GM12878 (cell line): ENCODE data around the gene TMEM140. TPM values are rescaled to one million over a fixed set of nuclear protein-coding genes. Genes with fewer than 3 reads are reported as not detected.
"Not testable (repeated sequence)": the region's sequence is repeated elsewhere in the genome, so short reads cannot be mapped to it uniquely, and the experiment has no call there.

Experiments used
- ATAC-seq: fragments of 200-7000 bp; cut with Tn5 transposase; 3 replicates; pipeline ENCODE4 v1.9.1; 2020; ENCODE audit warnings: mild to moderate bottlenecking, moderate library complexity
- BruUV-seq: library from RNA; stranded (reverse); fragments of 400-500 nt; replicated peaks from 2 replicates; lab custom pipeline; 2021; lab: Mats Ljungman, UMichigan
- CTCF ChIA-PET: fragments of 300-600 bp; sonication (Branson Sonifier 250); formaldehyde crosslinking; extraction: SDS; loops from one replicate; lab custom pipeline; 2021; ENCODE audit warnings: inconsistent platforms; lab: Yijun Ruan, JAX
- POLR2A ChIA-PET: fragments of 350-600 bp; formaldehyde crosslinking; extraction: SDS; loops from one replicate; lab custom pipeline; 2021; ENCODE audit warnings: inconsistent platforms; lab: Charles Lee
- RAD21 ChIA-PET: fragments of 300-600 bp; sonication (Branson Sonifier 250); formaldehyde crosslinking; loops from one replicate; lab custom pipeline; 2023; ENCODE audit warnings: antibody characterized with exemption; ENCODE audit not compliant: unreplicated experiment; lab: Charles Lee
- SMC1A ChIA-PET: fragments of 300-600 bp; sonication (Branson Sonifier 250); formaldehyde crosslinking; loops from one replicate; lab custom pipeline; 2023; ENCODE audit not compliant: unreplicated experiment, uncharacterized antibody; lab: Charles Lee
- DNase-seq: peaks from one replicate; pipeline ENCODE4 v3.0.0-alpha.2; 2011; ENCODE audit warnings: low read depth, low spot score
- FAIRE-seq: peaks from 3 replicates; lab custom pipeline; 2011; peaks lifted over from hg19 to GRCh38; lab: Jason Lieb, UNC
- H2AFZ ChIP-seq: 2 replicates; pipeline ENCODE4 v1.6.0; 2011; ENCODE audit warnings: low read depth, low read length, control low read depth; ENCODE audit not compliant: control insufficient read depth
- H3K27ac ChIP-seq: 2 replicates; pipeline ENCODE4 v1.5.1; 2011; ENCODE audit warnings: control low read depth; ENCODE audit not compliant: control insufficient read depth, insufficient read depth
- H3K27me3 ChIP-seq, 2 experiments: replicated peaks in 1 of 2; 2 replicates each; pipeline versions ENCODE4 v1.6.0 to v1.6.1; 2011; ENCODE audit warnings: low read length in 1 of 2; ENCODE audit not compliant: control insufficient read depth in 2 of 2, insufficient read depth in 2 of 2
- H3K36me3 ChIP-seq, 2 experiments: 2 replicates each; pipeline ENCODE4 v1.5.1; 2011; ENCODE audit warnings: low read length in 1 of 2; ENCODE audit not compliant: control insufficient read depth in 2 of 2, insufficient read depth in 2 of 2
- H3K4me1 ChIP-seq: 2 replicates; pipeline ENCODE4 v1.6.1; 2011; ENCODE audit warnings: mild to moderate bottlenecking, low read length, moderate library complexity, mixed read lengths; ENCODE audit not compliant: control insufficient read depth, insufficient read depth
- H3K4me2 ChIP-seq: 2 replicates; pipeline ENCODE4 v1.6.0; 2011; ENCODE audit warnings: control low read depth; ENCODE audit not compliant: control insufficient read depth, insufficient read depth
- H3K4me3 ChIP-seq: fragments of 200-600 bp; sonication (generic); 2 replicates; pipeline ENCODE4 v1.5.1; 2016
- H3K79me2 ChIP-seq: 2 replicates; pipeline ENCODE4 v1.6.0; 2011; ENCODE audit warnings: low read length; ENCODE audit not compliant: control insufficient read depth, insufficient read depth
- H3K9ac ChIP-seq: 2 replicates; pipeline ENCODE4 v1.8.0; 2011; ENCODE audit warnings: low read length, control low read depth, mixed read lengths; ENCODE audit not compliant: control insufficient read depth, insufficient read depth
- H3K9me3 ChIP-seq: replicated peaks from 3 replicates; pipeline ENCODE4 v1.5.1; 2011; ENCODE audit warnings: mild to moderate bottlenecking, low read length; ENCODE audit not compliant: control insufficient read depth, insufficient read depth
- H4K20me1 ChIP-seq: 2 replicates; pipeline ENCODE4 v1.6.0; 2011; ENCODE audit not compliant: control insufficient read depth, insufficient read depth
- CEBPZ ChIP-seq: fragments of 150-350 bp; IDR thresholded peaks from 2 replicates; pipeline ENCODE4 v1.6.1; 2016; ENCODE audit warnings: low read depth, low read length
- ETV6 ChIP-seq, 2 experiments: fragments of 450-650 bp in 1 of 2; IDR thresholded peaks in 1 of 2; conservative IDR thresholded peaks in 1 of 2; 2 replicates each; pipeline ENCODE4 v1.6.1; 2014; ENCODE audit warnings: antibody characterized with exemption in 1 of 2, borderline replicate concordance in 1 of 2, low read depth in 1 of 2, mild to moderate bottlenecking in 1 of 2, moderate library complexity in 1 of 2
- KLF5 ChIP-seq: fragments of 450-650 bp; IDR thresholded peaks from 2 replicates; pipeline ENCODE4 v1.6.1; 2014; ENCODE audit warnings: mild to moderate bottlenecking; ENCODE audit not compliant: partially characterized antibody
- LARP7 ChIP-seq: fragments of 450-650 bp; IDR thresholded peaks from 2 replicates; pipeline ENCODE4 v1.6.1; 2017; ENCODE audit warnings: mild to moderate bottlenecking
- RUNX3 ChIP-seq: IDR thresholded peaks from 2 replicates; pipeline ENCODE4 v1.6.1; 2012; ENCODE audit warnings: low read length, inconsistent platforms
- TARDBP ChIP-seq: IDR thresholded peaks from 2 replicates; pipeline ENCODE4 v1.6.1; 2016; ENCODE audit warnings: borderline replicate concordance
- ZBTB40 ChIP-seq: fragments of 450-650 bp; IDR thresholded peaks from 2 replicates; pipeline ENCODE4 v1.6.1; 2016; ENCODE audit warnings: mild to moderate bottlenecking, moderate library complexity, borderline replicate concordance
- WGBS: methylation state at CpG from one replicate; pipeline ENCODE4 v1.1.6; 2016; ENCODE audit warnings: low lambda C conversion rate; ENCODE audit not compliant: insufficient replicate concordance, insufficient coverage; ENCODE audit errors: missing lambda C conversion rate; 5-methylcytosine and 5-hydroxymethylcytosine counted together
- in situ Hi-C: fragments of 300-500 bp; cut with MboI; formaldehyde crosslinking; loops from 9 replicates; pipeline ENCODE4 v1.14.3; 2018; ENCODE audit warnings: mixed read lengths
- intact Hi-C: fragments of 100-400 bp; cut with micrococcal nuclease; formaldehyde crosslinking; loops from one replicate; pipeline ENCODE4 v1.14.2; 2022; ENCODE audit not compliant: unreplicated experiment
- polyA plus RNA-seq, 11 experiments: library from polyadenylated mRNA; depleted of rRNA in 4 of 11; unstranded in 6 of 11; stranded (reverse) in 5 of 11; fragments of >200 nt; fragmentation: Nextera tagmentation in 4 of 11; fragmentation: Illumina TruSeq in 1 of 11; extraction: Ambion mirVana in 4 of 11; extraction: Trizol in 1 of 11; gene quantifications; 1 replicate in 1 of 11; 2 replicates in 10 of 11; pipeline versions ENCODE4 v1.2.1 to v1.2.3, GENCODE V29; 2011 to 2016; ENCODE audit warnings: inconsistent platforms in 2 of 11, missing spikeins in 2 of 11, low read depth in 1 of 11
- total RNA-seq, 4 experiments: library from RNA; depleted of rRNA in 3 of 4; stranded (reverse); fragments of >200 nt in 3 of 4; fragmentation: Illumina TruSeq in 1 of 4; extraction: Trizol in 1 of 4; gene quantifications; 2 replicates each; pipeline versions ENCODE4 v1.2.1 to v1.2.3, GENCODE V29; 2013 to 2021

TMEM140 gene
- total and polyA plus RNA-seq, 10 of the 15 experiments (the other 5 are each of a cell fraction or from before 2014, with no cell fraction given), result 0.85 to 20.7 (median 3.3) TPM

GRCh38 chr7:135211179-135211945 is 63.5 kb downstream of the TMEM140 start, which contains the start of gene WDR91 (continued):
- TF ChIP-seq CEBPZ (no peak), TARDBP (no peak)

GRCh38 chr7:135211946-135212685 is 64.2 kb downstream of the TMEM140 start:
- BruUV-seq, intact Hi-C loops, H3K36me3 ChIP-seq, ATAC-seq, DNase-seq, H4K20me1 ChIP-seq, H3K9me3 ChIP-seq, H3K27me3 ChIP-seq, in situ Hi-C loops, FAIRE-seq: not testable (repeated sequence)
- peak overlapping the region; percentile 41 for H3K27ac ChIP-seq
- 42% methylated on average over 22 of the region's 30 CpGs for WGBS
- ChIA-PET RAD21 (interaction anchor here (0.7 to 11.2 kb wide), 10 partner anchors 9 to 220 kb away, joined by 3 to 230 read pairs (median 4); partner anchors contain the start of gene CYREN), CTCF (interaction anchor here (1.0 to 9.4 kb wide), 4 partner anchors 13 to 224 kb away, joined by 3 to 109 read pairs (median 8); partner anchors contain the start of gene CYREN), SMC1A (interaction anchor here (2.0 to 10.8 kb wide), 4 partner anchors 10 to 39 kb away, joined by 7 to 251 read pairs (median 58); partner anchors contain the start of gene CYREN), POLR2A (interaction anchor here (0.6 to 10.8 kb wide), 11 partner anchors 10 to 1582 kb away, joined by 3 to 299 read pairs (median 5); partner anchors contain the start of gene CYREN)
- H3K9ac ChIP-seq, result peak overlapping the region; percentile 45; the same call in 1 of the 2 replicates
- peak overlapping the region; percentile 87 for H3K4me3 ChIP-seq
- peak overlapping the region; percentile 62 for H3K4me2 ChIP-seq
- peaks cover 36% of the 10 kb centered on the region for H3K4me1 ChIP-seq
- peak overlapping the region; percentile 90 for H2AFZ ChIP-seq
- peaks cover 43% of the 10 kb centered on the region for H3K79me2 ChIP-seq
- TF ChIP-seq RUNX3, result 0 out of 2 replicates have a peak, but pooled peaks have one; percentile 8
- TF ChIP-seq ZBTB40, result 0 out of 2 replicates have a peak, but pooled peaks have one; percentile 12
- TF ChIP-seq ETV6 (conservative IDR thresholded peaks at IDR 0.05 in 1 of 2, IDR thresholded peaks at IDR 0.05 in 1 of 2; ENCODE audit: borderline replicate concordance in 1 of 2, low read depth in 1 of 2), result 0 out of 4 replicates have a peak, but pooled peaks of 1 of the 2 experiments have one; percentile 3
- TF ChIP-seq LARP7, result 0 out of 2 replicates have a peak, but pooled peaks have one; percentile 35
- peak; percentile 42 for TF ChIP-seq KLF5
